HEK293T (cell line): ENCODE results near the gene SYT17.

ENCODE experiments used
- ARNT ChIP-seq: fragments of 450-650 bp; IDR thresholded peaks from 2 replicates; pipeline ENCODE4 v1.6.1; 2017; ENCODE audit warnings: mild to moderate bottlenecking
- BHLHE40 ChIP-seq: fragments of 450-650 bp; IDR thresholded peaks from 2 replicates; pipeline ENCODE4 v1.6.1; 2016; ENCODE audit warnings: mild to moderate bottlenecking, moderate library complexity, borderline replicate concordance
- ELF4 ChIP-seq: fragments of 450-650 bp; IDR thresholded peaks from 2 replicates; pipeline ENCODE4 v1.6.1; 2017; ENCODE audit warnings: antibody characterized with exemption
- FOXA1 ChIP-seq: fragments of 450-650 bp; IDR thresholded peaks from 2 replicates; pipeline ENCODE4 v1.6.1; 2016; ENCODE audit warnings: mild to moderate bottlenecking
- FOXK2 ChIP-seq: fragments of 450-650 bp; IDR thresholded peaks from 2 replicates; pipeline ENCODE4 v1.6.1; 2016; ENCODE audit warnings: mild to moderate bottlenecking
- FOXM1 ChIP-seq: fragments of 450-650 bp; IDR thresholded peaks from 2 replicates; pipeline ENCODE4 v1.6.1; 2017; ENCODE audit warnings: mild to moderate bottlenecking, borderline replicate concordance
- HDGF ChIP-seq: fragments of 450-650 bp; IDR thresholded peaks from 2 replicates; pipeline ENCODE4 v1.6.1; 2017; ENCODE audit warnings: antibody characterized with exemption, borderline replicate concordance
- LEF1 ChIP-seq: fragments of 450-650 bp; IDR thresholded peaks from 2 replicates; pipeline ENCODE4 v1.6.1; 2017; ENCODE audit warnings: mild to moderate bottlenecking, borderline replicate concordance
- NFRKB ChIP-seq: fragments of 450-650 bp; IDR thresholded peaks from 2 replicates; pipeline ENCODE4 v1.6.1; 2016; ENCODE audit warnings: mild to moderate bottlenecking, moderate library complexity
- SP1 ChIP-seq: fragments of 450-650 bp; IDR thresholded peaks from 2 replicates; pipeline ENCODE4 v1.6.1; 2017
- SUZ12 ChIP-seq: fragments of 450-650 bp; IDR thresholded peaks from 2 replicates; pipeline ENCODE4 v1.6.1; 2016; ENCODE audit warnings: mild to moderate bottlenecking
- ZNF384 ChIP-seq: fragments of 450-650 bp; IDR thresholded peaks from 2 replicates; pipeline ENCODE4 v1.6.1; 2016
- TF ChIP-seq, protein P1 (sequence below): fragments of 450-650 bp; IDR thresholded peaks from 2 replicates; pipeline ENCODE4 v1.6.1; 2016

DNA sequence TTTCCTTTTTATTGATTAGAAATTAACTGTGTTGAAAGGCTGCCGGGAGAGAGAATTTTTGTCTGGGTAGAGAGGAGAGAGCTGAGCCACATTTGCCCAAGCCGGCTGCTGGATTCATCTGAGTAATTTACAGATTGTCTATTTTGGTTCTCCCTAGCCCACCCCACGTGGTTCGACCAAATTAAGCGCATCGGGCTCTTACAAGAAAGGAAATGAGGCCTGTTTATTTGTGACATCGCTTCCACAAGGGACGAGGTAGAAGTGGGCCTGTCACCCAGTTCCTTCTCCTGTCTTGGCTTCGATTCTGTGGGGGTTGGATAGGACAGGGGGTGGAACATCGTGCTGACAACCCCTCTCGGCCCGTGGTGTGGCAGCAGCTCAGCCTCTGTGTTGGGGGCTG is 42.9 kb downstream of the SYT17 start:
- TF ChIP-seq BHLHE40 (no peak), SP1 (no peak), FOXA1 (no peak), SUZ12 (no peak), FOXM1 (no peak), LEF1 (no peak), ZNF384 (no peak), ELF4 (no peak), FOXK2 (no peak), ARNT (no peak), NFRKB (no peak), HDGF (no peak)
- TF ChIP-seq, protein P1, sequence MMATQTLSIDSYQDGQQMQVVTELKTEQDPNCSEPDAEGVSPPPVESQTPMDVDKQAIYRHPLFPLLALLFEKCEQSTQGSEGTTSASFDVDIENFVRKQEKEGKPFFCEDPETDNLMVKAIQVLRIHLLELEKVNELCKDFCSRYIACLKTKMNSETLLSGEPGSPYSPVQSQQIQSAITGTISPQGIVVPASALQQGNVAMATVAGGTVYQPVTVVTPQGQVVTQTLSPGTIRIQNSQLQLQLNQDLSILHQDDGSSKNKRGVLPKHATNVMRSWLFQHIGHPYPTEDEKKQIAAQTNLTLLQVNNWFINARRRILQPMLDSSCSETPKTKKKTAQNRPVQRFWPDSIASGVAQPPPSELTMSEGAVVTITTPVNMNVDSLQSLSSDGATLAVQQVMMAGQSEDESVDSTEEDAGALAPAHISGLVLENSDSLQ: no peak
